ENCODE results near the gene BBS12. TPM values are rescaled to one million over a fixed set of nuclear protein-coding genes. Genes with fewer than 3 reads are reported as not detected.

BBS12 gene
- total and polyA plus RNA-seq, 9 of the 15 experiments (the other 6 are each of a cell fraction or from before 2014, with no cell fraction given): 2.7 to 6.5 (median 3.3) TPM

GRCh38 chr4:122758033-122758432, 25.5 kb downstream of the BBS12 start:
- ATAC-seq: peak; percentile 46
- peaks cover 0 to 11% of the 10 kb centered on the region in 2 experiments; a peak in 3 of 5 replicates for H3K4me1 ChIP-seq (replicated peaks in 1 of 2; ENCODE audit: control insufficient read depth in 2 of 2, insufficient read depth in 2 of 2, low read length in 2 of 2)
- H3K9me3 ChIP-seq (replicated peaks; ENCODE audit: control insufficient read depth, insufficient read depth, low read depth, low read length): no peaks in the 10 kb centered on the region; the same call in 1 of the 2 replicates
- intact Hi-C loops (cut with micrococcal nuclease) (loop anchor here (1.0 to 10.0 kb wide), 5 partner anchors 41 to 337 kb away; partner anchors contain the start of gene NUDT6), in situ Hi-C loops (cut with MboI) (no loop called here)
- no peak overlapping the region for H3K4me3 ChIP-seq
- peak; percentile 42 for FAIRE-seq
- H3K9ac ChIP-seq (ENCODE audit: insufficient read depth in 1 of 2, low read depth in 2 of 2, low read length in 2 of 2): peak overlapping the region in 1 of 2 experiments; percentile 62; a peak in 2 of 4 replicates
- H4K20me1 ChIP-seq (replicated peaks; ENCODE audit: control insufficient read depth, insufficient read depth, low read length): no peaks in the 10 kb centered on the region
- H3K9me1 ChIP-seq (ENCODE audit: control insufficient read depth, insufficient read depth, low read length): no peaks in the 10 kb centered on the region
- H3K36me3 ChIP-seq (ENCODE audit: control insufficient read depth, insufficient read depth, low read length): no peaks in the 10 kb centered on the region
- peak overlapping the region; percentile 83 for H2AFZ ChIP-seq (ENCODE audit: low read depth, low read length)
- ChIA-PET POLR2A (interaction anchor here (0.9 to 2.6 kb wide), 3 partner anchors 10 to 163 kb away, joined by 3 to 13 read pairs (median 3); no protein-coding TSS in a partner anchor), CTCF (ENCODE audit: low intra/inter-chr PET ratio) (interaction anchor here (0.6 to 3.9 kb wide), 3 partner anchors 55 to 172 kb away, joined by 4 to 13 read pairs (median 8); no protein-coding TSS in a partner anchor)
- peak overlapping the region; percentile 59; the same call in 2 of the 3 replicates for H3K27ac ChIP-seq (ENCODE audit: extremely low read depth, low read depth, low read length)
- 0 out of 2 replicates have a peak overlapping the region, but pooled peaks have one; percentile 3 for H3K4me2 ChIP-seq (ENCODE audit: insufficient read depth, low read length)
- no TSS peak for BruUV-seq (replicated peaks)
- H3K27me3 ChIP-seq (ENCODE audit: control insufficient read depth in 2 of 2, insufficient read depth in 2 of 2, low read length in 2 of 2): no peaks in the 10 kb centered on the region
- 7% methylated on average over 2 of the region's 2 CpGs for WGBS (ENCODE audit: insufficient coverage, low coverage, missing lambda C conversion rate)
- H3K79me2 ChIP-seq (ENCODE audit: control insufficient read depth, insufficient read depth, low read length): no peaks in the 10 kb centered on the region
- peak in 3 of 4 experiments; percentile 28 to 72 (median 37) for DNase-seq (ENCODE audit: extremely low read depth in 1 of 4, low spot score in 3 of 4)
- no peak for TF ChIP-seq ZBTB26 (CRISPR knock-in tag; IDR thresholded peaks at IDR 0.05)
- TF ChIP-seq ELK1 (CRISPR knock-in tag; IDR thresholded peaks at IDR 0.05): no peak
- TF ChIP-seq ARID3A (IDR thresholded peaks at IDR 0.05; ENCODE audit: borderline replicate concordance, low read depth, low read length): peak; percentile 50; the same call in 1 of the 2 replicates
- TF ChIP-seq ATF1 (CRISPR knock-in tag; IDR thresholded peaks at IDR 0.05): no peak
- 0 out of 2 replicates have a peak, but pooled peaks have one; percentile 32 for TF ChIP-seq ATF1 (tag; IDR thresholded peaks at IDR 0.05)
- TF ChIP-seq BCL6 (CRISPR knock-in tag; IDR thresholded peaks at IDR 0.05): no peak
- TF ChIP-seq TEAD4 (IDR thresholded peaks at IDR 0.05; ENCODE audit: low read length): no peak
- no peak for TF ChIP-seq TEAD4 (CRISPR knock-in tag; IDR thresholded peaks at IDR 0.05; ENCODE audit: borderline replicate concordance)
- no peak for TF ChIP-seq ZBTB9 (CRISPR knock-in tag; IDR thresholded peaks at IDR 0.05)
- no peak for TF ChIP-seq MAFF (IDR thresholded peaks at IDR 0.05; ENCODE audit: low read length)
- peak; percentile 12; the same call in 1 of the 2 replicates for TF ChIP-seq L3MBTL2 (IDR thresholded peaks at IDR 0.05)
- no peak for TF ChIP-seq RHOXF2B (CRISPR knock-in tag; conservative IDR thresholded peaks at IDR 0.05)
- no peak for TF ChIP-seq RUNX1 (IDR thresholded peaks at IDR 0.05; ENCODE audit: low read depth)
- TF ChIP-seq CREB1 (IDR thresholded peaks at IDR 0.05): peak; percentile 53; the same call in 1 of the 2 replicates
- TF ChIP-seq CREB1 (CRISPR knock-in tag; IDR thresholded peaks at IDR 0.05): no peak

Data from K562 (cell line).